Liver (tissue), 9 donors: ENCODE results near the gene LAG3. TPM values are rescaled to one million over a fixed set of nuclear protein-coding genes. Genes with fewer than 3 reads are reported as not detected.

Experiments
- DNase-seq: peaks from one replicate; pipeline ENCODE4 v3.0.0-alpha.2; 2017; ENCODE audit warnings: low spot score
- H3K27ac ChIP-seq, 2 donors: one replicate each; pipeline ENCODE4 v1.7.0; 2013; ENCODE audit warnings: inconsistent platforms in 2 of 2, low read length in 2 of 2, control low read depth in 1 of 2, low read depth in 1 of 2, mild to moderate bottlenecking in 1 of 2
- H3K27me3 ChIP-seq, 4 donors: one replicate each; pipeline versions ENCODE4 v1.6.1 to v1.7.0; 2013; ENCODE audit warnings: low read length in 3 of 4, inconsistent platforms in 1 of 4, mild to moderate bottlenecking in 1 of 4, moderate library complexity in 1 of 4; ENCODE audit not compliant: control insufficient read depth in 4 of 4, insufficient read depth in 4 of 4
- H3K36me3 ChIP-seq, 4 donors: one replicate each; pipeline versions ENCODE4 v1.6.1 to v1.7.0; 2013; ENCODE audit warnings: low read length in 3 of 4, mild to moderate bottlenecking in 3 of 4, low read depth in 1 of 4, moderate library complexity in 1 of 4; ENCODE audit not compliant: control insufficient read depth in 4 of 4, insufficient read depth in 3 of 4
- H3K4me1 ChIP-seq, 4 donors: one replicate each; pipeline versions ENCODE4 v1.6.1 to v1.7.0; 2013; ENCODE audit warnings: low read length in 3 of 4, mild to moderate bottlenecking in 3 of 4, moderate library complexity in 1 of 4; ENCODE audit not compliant: control insufficient read depth in 4 of 4, insufficient read depth in 4 of 4
- H3K4me3 ChIP-seq, 3 donors: one replicate each; pipeline versions ENCODE4 v1.6.1 to v1.7.0; 2013; ENCODE audit warnings: low read length in 3 of 3, control low read depth in 1 of 3, low read depth in 1 of 3, mild to moderate bottlenecking in 1 of 3
- H3K9ac ChIP-seq, 2 donors: one replicate each; pipeline ENCODE4 v1.7.0; 2013; ENCODE audit warnings: low read length in 2 of 2, mild to moderate bottlenecking in 2 of 2, moderate library complexity in 2 of 2, control low read depth in 1 of 2, low read depth in 1 of 2
- H3K9me3 ChIP-seq, 4 donors: one replicate each; pipeline versions ENCODE4 v1.6.1 to v1.7.0; 2013; ENCODE audit warnings: low read length in 3 of 4; ENCODE audit not compliant: control insufficient read depth in 4 of 4
- ATF3 ChIP-seq: IDR thresholded peaks from 2 replicates; pipeline ENCODE4 v1.6.1; 2016; ENCODE audit warnings: antibody characterized with exemption
- CTCF ChIP-seq: fragments of 150-350 bp; IDR thresholded peaks from 2 replicates; pipeline ENCODE4 v1.5.1; 2017; ENCODE audit warnings: improper control_type of control experiment, low read depth, low read length; ENCODE audit not compliant: missing input control
- EGR1 ChIP-seq, 2 donors: IDR thresholded peaks; 2 replicates each; pipeline ENCODE4 v1.6.1; 2016 to 2018; ENCODE audit warnings: antibody characterized with exemption in 2 of 2, low read depth in 2 of 2
- FOXA1 ChIP-seq: IDR thresholded peaks from 2 replicates; pipeline ENCODE4 v1.6.1; 2016; ENCODE audit warnings: antibody characterized with exemption
- FOXA2 ChIP-seq: IDR thresholded peaks from 2 replicates; pipeline ENCODE4 v1.6.1; 2016; ENCODE audit warnings: antibody characterized with exemption
- GABPA ChIP-seq, 2 donors: IDR thresholded peaks in 1 of 2; conservative IDR thresholded peaks in 1 of 2; 2 replicates each; pipeline ENCODE4 v1.6.1; 2016; ENCODE audit warnings: antibody characterized with exemption in 2 of 2, mild to moderate bottlenecking in 1 of 2, moderate library complexity in 1 of 2
- HNF4A ChIP-seq, 2 donors: conservative IDR thresholded peaks; 2 replicates each; pipeline ENCODE4 v1.6.1; 2016; ENCODE audit warnings: antibody characterized with exemption in 2 of 2, mild to moderate bottlenecking in 2 of 2
- HNF4G ChIP-seq: IDR thresholded peaks from 2 replicates; pipeline ENCODE4 v1.6.1; 2016; ENCODE audit warnings: antibody characterized with exemption
- JUND ChIP-seq, 2 donors: IDR thresholded peaks; 2 replicates each; pipeline ENCODE4 v1.6.1; 2016; ENCODE audit warnings: antibody characterized with exemption in 2 of 2
- MAX ChIP-seq: IDR thresholded peaks from 2 replicates; pipeline ENCODE4 v1.6.1; 2016; ENCODE audit warnings: antibody characterized with exemption
- NR2F2 ChIP-seq: IDR thresholded peaks from 2 replicates; pipeline ENCODE4 v1.6.1; 2016; ENCODE audit warnings: antibody characterized with exemption
- RAD21 ChIP-seq, 2 donors: IDR thresholded peaks; 2 replicates each; pipeline ENCODE4 v1.6.1; 2016; ENCODE audit warnings: antibody characterized with exemption in 2 of 2, mild to moderate bottlenecking in 2 of 2
- REST ChIP-seq: IDR thresholded peaks from 2 replicates; pipeline ENCODE4 v1.6.1; 2016; ENCODE audit warnings: antibody characterized with exemption, mild to moderate bottlenecking
- RXRA ChIP-seq, 2 donors: IDR thresholded peaks; 2 replicates each; pipeline ENCODE4 v1.6.1; 2017 to 2018; ENCODE audit warnings: antibody characterized with exemption in 2 of 2, mild to moderate bottlenecking in 1 of 2
- SP1 ChIP-seq: IDR thresholded peaks from 2 replicates; pipeline ENCODE4 v1.6.1; 2018; ENCODE audit warnings: antibody characterized with exemption, mild to moderate bottlenecking
- TAF1 ChIP-seq: conservative IDR thresholded peaks from 2 replicates; pipeline ENCODE4 v1.6.1; 2016; ENCODE audit warnings: antibody characterized with exemption, mild to moderate bottlenecking
- YY1 ChIP-seq: IDR thresholded peaks from 2 replicates; pipeline ENCODE4 v1.6.1; 2016; ENCODE audit warnings: antibody characterized with exemption, mild to moderate bottlenecking
- WGBS: extraction: QIAGEN DNeasy Blood & Tissue Kit; methylation state at CpG from one replicate; pipeline ENCODE4 v1.1.7; 2013; 5-methylcytosine and 5-hydroxymethylcytosine counted together
- polyA plus RNA-seq, 2 donors: library from polyadenylated mRNA; stranded (reverse) in 1 of 2; unstranded in 1 of 2; fragments of 200-250 nt in 1 of 2; fragments of >200 nt in 1 of 2; fragmentation: Nextera tagmentation in 1 of 2; extraction: Ambion mirVana in 1 of 2; gene quantifications; one replicate each; pipeline versions ENCODE4 v1.2.1 to v1.2.3, GENCODE V29; 2013 to 2015
- total RNA-seq, 2 donors: library from RNA; depleted of rRNA; stranded (reverse); fragments of >200 nt; gene quantifications; one replicate each; pipeline ENCODE4 v1.2.3, GENCODE V29; 2014
- TF ChIP-seq, protein P1 (sequence below): IDR thresholded peaks from 2 replicates; pipeline ENCODE4 v1.6.1; 2016; ENCODE audit warnings: antibody characterized with exemption
- donor health status: healthy.
- donor health status: healthy.
- donor health status: healthy.
- donor health status: healthy.
- donor health status: healthy.

Gene LAG3
- total and polyA plus RNA-seq, 4 donors, result 0.14 to 1.2 (median 0.47) TPM

GRCh38 chr12:6774499-6775062, 2.3 kb downstream of the LAG3 start (continued):
- TF ChIP-seq ATF3 (no peak), RAD21 (IDR thresholded peaks at IDR 0.05) (no peak), SP1 (no peak), NR2F2 (no peak), JUND (IDR thresholded peaks at IDR 0.05) (no peak)

GRCh38 chr12:6775185-6776174, 3.2 kb downstream of the LAG3 start:
- Histone ChIP-seq H3K4me3 (no peak overlapping the region), H3K4me1 (peaks cover 10 to 87% (median 64%) of the 10 kb centered on the region in 4 donors), H3K9me3 (no peaks in the 10 kb centered on the region), H3K27me3 (no peaks in the 10 kb centered on the region), H3K27ac (peak overlapping the region; percentile 18 to 58), H3K9ac (no peak overlapping the region), H3K36me3 (peaks cover 0 to 4% (median 0%) of the 10 kb centered on the region in 4 donors)
- DNase-seq, result no peak
- WGBS, result 46% methylated on average over 16 of the region's 16 CpGs
- no peak for TF ChIP-seq CTCF
- peak in 1 of 2 donors; percentile 34 for TF ChIP-seq EGR1 (IDR thresholded peaks at IDR 0.05; ENCODE audit: low read depth in 2 of 2)
- TF ChIP-seq, protein P1, sequence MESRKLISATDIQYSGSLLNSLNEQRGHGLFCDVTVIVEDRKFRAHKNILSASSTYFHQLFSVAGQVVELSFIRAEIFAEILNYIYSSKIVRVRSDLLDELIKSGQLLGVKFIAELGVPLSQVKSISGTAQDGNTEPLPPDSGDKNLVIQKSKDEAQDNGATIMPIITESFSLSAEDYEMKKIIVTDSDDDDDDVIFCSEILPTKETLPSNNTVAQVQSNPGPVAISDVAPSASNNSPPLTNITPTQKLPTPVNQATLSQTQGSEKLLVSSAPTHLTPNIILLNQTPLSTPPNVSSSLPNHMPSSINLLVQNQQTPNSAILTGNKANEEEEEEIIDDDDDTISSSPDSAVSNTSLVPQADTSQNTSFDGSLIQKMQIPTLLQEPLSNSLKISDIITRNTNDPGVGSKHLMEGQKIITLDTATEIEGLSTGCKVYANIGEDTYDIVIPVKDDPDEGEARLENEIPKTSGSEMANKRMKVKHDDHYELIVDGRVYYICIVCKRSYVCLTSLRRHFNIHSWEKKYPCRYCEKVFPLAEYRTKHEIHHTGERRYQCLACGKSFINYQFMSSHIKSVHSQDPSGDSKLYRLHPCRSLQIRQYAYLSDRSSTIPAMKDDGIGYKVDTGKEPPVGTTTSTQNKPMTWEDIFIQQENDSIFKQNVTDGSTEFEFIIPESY, result peak; percentile 63
- peak in 1 of 2 donors; percentile 54 for TF ChIP-seq GABPA (IDR thresholded peaks at IDR 0.05 in 1 of 2, conservative IDR thresholded peaks at IDR 0.05 in 1 of 2)
- TF ChIP-seq YY1, result peak; percentile 81
- peak; percentile 39 for TF ChIP-seq SP1
- no peak for TF ChIP-seq TAF1
- peak in 1 of 2 donors; percentile 46 for TF ChIP-seq JUND (IDR thresholded peaks at IDR 0.05)
- TF ChIP-seq FOXA1, result peak; percentile 59
- TF ChIP-seq NR2F2, result no peak
- TF ChIP-seq ATF3, result no peak
- peak; percentile 63 to 86 for TF ChIP-seq HNF4A (conservative IDR thresholded peaks at IDR 0.05)
- peak; percentile 29 to 48 for TF ChIP-seq RAD21 (IDR thresholded peaks at IDR 0.05)
- no peak for TF ChIP-seq REST
- TF ChIP-seq FOXA2, result peak; percentile 57
- no peak for TF ChIP-seq MAX
- no peak for TF ChIP-seq HNF4G
- peak; percentile 45 to 81 for TF ChIP-seq RXRA (IDR thresholded peaks at IDR 0.05)
